HG03354 (cell line): ENCODE results near the gene IRF5.
"Not testable (repeated sequence)": the region's sequence is repeated elsewhere in the genome, so short reads cannot be mapped to it uniquely, and the experiment has no call there.

Experiments used
- ATAC-seq: cut with Tn5 transposase; IDR thresholded peaks from one replicate; pipeline ENCODE4 v1.9.1; 2021; ENCODE audit warnings: mild to moderate bottlenecking; ENCODE audit not compliant: unreplicated experiment, poor library complexity, severe bottlenecking

The IRF5 gene

DNA sequence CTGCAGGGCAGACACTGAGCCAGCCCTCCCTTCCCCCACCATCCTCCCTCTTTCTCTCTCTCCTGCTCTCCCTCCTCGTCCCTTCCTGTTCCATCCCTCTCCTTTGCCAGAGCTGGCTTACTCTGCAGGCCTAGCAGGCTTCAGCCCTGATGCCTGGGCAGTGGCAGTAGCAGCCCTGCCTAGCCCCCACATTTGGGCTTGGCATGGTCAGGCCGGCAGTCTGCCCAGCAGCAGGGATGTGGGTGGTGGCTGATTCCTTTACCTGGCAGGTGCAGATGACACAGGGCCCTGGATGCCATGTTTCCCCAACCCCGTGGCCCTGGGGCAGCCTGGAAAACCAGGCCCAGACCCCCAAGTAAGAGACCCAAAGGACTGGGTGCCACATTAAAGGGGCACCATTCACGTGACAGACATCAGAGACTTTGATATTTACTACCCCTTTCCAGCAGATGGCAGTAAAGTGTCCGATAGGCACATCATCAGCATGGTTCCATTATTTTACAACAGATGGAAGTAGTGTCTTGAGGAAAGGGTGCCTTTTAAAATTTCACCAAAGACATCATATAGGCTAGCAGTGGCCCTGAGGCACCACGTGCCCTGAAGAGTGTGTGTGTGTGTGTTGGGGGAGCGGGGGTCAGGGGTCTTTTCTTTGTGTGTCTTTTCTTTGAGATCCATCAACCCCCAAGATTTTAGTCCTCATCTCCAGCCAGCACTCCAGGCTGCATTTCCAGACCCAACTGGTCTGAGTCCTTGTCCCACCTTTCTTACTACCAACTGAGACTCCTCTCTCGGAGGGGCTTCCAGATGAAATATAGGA lies 33.1 kb upstream of the IRF5 start:
- ATAC-seq: no peak

DNA sequence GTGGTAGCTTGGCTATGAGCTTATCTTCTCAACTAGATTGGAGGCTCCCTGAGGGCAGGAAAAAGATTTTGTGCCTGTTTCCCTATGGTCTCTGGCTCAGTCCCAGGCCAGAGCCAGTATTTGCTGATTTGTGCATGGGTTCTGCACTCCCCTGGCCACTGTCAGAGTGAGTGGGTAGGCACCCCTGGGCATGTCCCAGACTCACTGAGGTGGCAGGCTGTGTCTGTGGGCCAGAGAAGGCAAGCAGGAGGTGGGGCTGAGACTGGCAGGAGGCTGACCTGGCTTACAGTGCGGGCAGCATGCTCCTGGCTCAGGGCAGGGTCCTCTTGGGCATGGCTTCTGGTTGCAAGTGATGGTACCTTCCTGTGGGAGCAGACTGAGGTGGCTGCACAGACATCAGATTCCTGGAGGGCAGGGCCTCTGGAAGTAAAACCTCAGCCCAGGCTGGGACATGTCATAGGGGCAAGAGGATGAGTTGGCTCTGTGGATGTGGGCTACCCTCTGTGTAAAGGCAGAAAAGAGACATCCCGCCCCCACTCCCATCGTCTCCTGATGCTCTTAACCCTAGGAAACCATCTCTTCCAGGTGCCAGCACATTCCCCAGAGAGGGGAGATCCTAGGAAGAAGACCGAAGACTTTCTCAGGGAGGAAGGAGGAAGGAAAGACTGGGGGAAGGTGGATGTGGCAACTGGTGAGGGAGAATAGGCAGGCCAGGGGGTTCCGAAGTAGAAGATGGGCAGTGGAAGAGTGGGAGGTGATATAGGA lies 31.5 kb upstream of the IRF5 start:
- ATAC-seq: no peak

DNA sequence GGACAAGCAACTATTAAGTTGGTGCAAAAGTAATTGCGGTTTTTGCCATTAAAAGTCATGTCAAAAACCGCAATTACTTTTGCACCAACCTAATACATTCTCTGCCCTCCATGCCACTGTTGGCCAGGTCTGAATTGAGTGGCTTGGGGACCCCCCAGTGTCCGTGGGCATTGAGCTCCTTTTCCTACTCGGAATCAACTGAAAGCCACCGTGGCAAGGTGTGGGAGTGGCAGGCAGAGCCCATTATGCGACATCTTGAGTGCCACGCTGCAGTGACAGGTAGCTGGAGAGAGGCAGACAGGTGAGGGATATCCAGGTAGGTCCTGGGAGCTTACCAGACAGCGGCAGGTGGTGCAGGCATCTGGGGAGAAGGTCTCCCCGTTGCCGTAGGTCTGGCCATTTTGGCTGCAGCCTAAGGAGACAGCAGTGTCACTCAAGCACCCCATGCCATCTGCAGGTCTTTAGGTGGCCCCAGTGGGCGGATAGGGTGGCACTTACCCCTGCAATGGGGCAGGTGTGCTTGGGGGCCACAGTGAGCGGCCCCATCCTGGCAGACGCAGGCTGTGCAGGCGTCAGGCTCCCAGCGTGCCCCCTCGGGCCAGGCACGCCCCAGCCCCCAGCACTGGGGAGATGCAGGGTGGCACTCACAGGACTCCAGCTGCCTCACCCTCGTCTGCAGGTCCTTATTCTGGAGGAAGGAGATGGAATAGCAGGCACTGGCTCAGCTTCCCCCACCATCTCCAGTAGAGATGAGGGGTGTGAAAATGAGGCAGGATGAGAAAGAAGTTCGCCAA lies 30.8 kb upstream of the IRF5 start:
- no peak for ATAC-seq

DNA sequence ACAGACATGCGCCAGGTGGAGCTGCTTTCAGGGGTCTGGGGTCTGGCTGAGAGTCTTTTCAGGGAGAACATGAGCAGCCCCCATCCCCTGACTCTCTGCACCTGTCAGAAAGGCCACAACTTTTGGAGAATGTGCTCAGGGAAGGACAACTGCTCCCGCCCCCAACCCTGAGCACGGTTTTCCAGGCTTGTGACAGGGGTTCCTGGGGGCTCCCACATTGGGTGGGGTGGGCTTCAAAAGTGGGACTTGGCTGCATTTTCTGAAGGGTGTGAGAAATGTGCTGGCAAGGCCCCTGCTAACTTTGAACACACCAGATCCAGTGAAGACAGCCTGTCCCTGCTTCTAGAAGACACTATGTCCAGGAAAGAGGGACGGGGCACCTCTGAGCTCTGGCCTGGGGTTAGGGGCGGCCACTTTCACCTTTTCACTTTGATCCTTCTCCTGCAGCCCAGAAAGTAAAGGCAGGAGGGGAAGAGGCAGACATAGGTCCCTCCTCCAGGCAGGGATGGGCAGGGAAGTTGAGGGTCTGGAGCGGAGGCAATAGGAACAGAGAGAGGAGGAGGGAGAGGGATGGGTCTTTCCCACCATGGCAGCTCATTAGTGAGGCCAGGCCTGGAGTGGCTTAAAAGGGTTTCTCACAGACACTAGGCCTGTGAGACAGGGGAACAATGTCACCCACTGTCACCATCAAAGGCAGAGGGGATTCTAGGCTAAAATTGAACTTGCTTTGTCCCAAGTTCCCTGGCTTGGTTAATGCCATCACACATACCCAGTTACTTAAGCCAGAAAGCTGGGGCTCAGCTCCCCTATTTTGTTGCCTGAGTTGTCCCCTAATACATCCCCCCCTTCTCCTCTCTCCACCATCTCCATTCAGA lies 28.7 kb upstream of the IRF5 start:
- ATAC-seq: no peak

DNA sequence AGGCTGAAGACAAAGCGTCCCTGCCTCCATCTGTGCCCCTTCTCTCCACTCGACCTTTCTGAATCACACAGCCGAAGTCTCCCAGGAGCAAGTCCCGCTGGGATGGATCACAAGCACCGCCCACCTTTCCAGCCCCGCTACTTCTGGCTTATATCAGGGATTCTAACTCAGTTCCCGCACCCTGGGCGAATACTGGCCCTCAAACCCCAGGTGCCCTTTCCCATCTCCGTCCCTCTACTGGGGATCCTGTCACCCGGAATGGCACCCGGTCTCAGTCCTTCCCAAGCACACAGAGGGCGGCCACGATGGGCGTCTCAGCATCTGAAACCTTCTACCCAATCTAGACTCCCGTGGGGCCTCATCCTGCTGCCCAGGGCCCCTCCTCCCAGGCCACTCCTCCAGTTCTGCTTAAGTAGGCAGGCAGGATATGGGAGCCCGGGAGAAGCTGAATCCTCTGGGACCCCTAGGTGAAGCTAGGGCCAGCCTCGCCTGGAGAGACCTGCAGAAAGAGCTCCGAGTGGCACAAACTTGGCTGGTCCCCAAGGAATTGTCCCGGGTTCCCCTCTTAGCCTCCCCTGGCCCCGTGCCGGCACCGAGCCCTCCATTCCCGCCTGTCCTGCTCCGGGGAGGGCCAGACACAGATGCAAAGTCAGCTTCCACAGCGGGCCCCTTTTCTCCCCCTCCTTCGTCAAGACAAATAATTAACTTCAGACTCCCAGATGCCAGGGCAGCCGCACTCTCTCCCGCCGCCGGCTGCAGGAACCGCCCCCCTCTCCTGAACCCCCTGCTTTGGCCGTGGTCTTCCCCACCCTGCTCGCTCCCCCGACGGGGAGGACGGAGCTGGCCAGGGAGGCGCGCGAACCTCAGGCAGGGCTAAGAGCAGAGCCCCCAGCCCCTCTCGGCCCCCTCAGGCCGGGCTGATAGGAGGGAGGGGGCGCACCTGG lies 27.8 kb upstream of the IRF5 start:
- no peak for ATAC-seq

DNA sequence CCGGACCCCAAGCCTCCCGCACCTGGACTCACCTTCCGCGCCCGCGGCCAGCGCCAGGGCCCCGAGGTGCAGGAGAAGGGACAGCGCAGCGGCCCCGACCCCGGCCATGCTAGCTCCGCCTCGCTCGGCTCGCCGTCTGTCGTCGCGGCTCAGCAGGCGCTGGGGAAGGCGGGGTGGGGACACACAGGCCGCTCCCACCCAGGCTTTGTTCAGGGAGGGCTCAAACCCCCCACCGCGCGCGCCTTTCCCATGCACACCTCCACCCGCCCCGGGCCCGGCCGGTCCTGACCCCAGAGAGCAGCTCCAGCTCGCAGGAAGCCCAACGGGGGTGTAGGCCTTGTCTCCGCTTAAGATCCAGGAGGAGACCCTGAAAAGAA lies 27.2 kb upstream of the IRF5 start, which contains the start of gene KCP:
Gene KCP (minus strand): TSS at position 141 of the 377 bp plus-strand sequence. CDS start 33 bp downstream, at position 108.
- no peak for ATAC-seq

DNA sequence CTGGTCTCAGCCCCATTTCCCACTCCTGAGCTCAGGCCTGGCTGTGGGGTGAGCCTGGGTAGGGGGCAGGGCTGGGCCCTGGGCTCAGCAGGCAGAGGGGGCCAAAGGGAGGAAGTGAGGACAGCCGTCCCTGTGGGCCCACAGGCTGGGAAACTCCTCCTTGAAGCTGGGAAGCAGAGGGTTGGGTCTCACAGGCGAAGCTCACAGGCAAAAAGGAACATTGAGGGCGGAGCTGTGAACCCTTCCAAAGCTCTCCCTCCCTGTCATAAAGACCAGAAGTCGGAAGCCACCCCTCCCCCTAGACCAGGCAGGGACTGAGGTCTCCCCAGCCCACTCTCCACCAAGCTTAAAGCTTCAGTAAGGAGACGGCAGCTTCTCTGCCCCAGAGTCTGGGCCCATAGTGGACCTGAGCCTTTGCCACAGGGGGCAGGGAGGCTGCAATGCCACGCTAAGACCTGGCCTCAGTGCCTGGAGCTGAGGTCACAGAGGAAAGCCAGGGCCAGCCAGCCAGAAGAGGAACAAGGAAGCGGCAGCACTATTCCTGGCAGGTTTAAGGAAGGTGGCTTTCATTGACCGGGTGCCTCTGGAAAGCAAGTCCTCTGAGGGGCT lies 26.2 kb upstream of the IRF5 start:
- no peak for ATAC-seq

DNA sequence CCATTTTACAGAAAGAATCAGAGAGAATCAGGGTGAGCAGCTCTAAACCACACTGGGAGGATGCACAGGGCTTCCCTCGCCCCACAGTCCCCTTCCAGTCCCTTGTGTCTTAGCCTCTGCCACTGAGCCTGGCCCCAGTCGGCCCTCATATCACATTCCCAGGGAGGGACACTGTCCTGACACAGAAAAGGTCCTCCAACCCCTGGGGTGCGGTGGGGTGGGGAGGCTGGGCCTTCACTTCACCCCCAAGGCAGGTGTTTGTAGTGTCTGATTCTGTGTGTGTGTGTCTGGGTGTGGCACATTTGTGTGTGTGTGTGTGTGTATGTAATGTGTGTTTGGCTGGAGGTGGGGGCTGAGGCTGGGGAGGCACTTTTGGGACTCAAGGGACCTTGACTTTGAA lies 25.4 kb upstream of the IRF5 start:
- ATAC-seq: no peak

DNA sequence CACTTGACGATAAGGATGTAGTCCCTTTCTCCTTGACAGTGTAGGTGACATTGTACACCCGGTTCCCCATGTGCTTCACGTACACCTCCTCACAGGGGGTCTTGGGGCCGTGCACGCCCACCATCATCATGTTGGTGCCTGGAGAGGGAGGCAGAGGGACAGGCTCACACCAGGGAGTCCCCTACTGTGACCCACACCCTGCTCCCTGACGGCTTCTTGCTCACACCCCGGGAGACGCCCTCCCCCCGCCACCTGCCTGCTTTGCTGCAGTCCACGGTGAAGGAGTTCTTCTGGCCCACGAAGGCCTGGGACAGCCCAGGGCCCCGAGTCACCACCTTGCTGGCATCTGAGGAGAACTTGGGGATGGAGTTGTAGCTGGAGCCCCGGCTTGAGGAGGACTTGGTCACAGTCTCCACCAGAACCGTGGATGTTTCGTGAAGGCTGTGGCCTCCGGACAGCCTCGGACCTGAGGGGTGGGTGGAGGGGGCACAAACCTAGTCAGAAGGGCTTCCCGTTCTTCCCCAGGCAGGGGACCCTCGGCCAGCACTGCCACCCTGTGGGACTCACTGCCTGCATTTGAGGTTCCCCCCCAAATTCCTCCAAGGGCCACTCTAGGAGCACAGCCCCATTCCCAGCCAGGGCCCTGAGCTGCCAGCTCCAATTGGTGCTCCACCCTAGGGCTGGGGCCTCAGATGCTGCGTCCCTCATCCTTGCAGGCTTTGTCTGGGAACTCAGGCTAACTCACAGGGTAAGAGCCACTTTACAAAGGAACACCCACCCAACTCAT lies 24.8 kb upstream of the IRF5 start:
- not testable (repeated sequence) for ATAC-seq

DNA sequence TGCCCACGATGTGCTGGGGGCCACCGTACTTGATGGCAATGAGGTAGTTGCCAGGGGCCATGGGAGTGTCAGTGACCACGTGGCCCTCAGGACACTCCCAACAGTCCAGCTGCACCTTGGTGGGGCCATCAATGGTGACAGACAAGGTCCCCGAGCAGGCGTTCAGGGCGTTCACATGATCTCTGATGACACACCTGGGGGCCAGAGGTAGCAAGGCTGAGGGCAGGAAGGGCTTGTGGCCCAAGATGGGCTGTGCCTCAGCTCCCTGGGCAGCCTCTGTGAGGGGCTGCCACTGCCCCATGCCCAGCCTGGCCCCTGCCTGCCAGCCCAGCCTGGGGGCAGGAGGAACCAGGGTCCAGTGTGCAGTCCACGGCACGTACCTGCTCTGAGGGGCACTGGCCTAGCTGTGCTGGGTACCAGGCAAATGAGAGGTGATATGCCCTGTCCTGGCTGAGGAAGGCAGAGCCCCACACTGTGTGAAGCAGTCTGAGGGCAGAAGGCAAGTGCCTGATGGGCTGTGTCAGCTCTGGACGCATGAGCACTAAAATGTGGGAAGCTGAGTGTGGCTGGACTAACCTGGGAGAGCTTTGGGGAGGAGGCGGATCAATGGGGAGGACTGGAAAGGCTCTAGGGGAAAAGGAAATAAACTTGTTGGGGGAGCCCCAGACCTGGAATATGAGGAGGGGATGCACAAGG lies 23.7 kb upstream of the IRF5 start:
- no peak for ATAC-seq

DNA sequence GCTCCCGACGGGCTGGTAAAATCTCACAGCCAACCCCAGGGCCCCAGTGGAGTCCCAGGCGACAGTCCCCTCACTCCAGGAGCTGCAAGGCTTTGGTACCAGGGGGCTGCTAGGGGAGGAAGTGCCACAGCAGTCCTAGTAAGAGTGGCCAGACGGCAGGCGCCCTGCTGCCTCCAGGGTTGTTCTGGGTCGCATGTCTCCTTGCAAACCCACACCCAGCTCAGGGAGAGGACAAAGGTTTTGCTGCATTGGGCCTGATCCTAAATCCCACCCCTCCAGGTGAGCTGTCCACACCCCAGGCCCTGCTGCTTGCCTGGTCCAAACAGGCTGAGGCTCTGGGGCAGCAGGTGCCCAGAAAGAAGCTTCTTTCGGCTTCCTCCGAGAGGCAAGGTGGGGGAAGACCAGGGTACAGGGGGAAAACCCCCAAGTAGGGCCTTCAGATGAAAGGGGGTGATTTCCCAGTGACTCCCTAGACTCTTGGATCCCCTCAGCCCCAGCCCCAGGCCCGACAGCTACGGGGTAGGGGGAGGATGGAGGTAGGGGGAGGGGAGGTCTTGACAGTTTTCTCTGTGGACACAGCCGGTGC lies 23.1 kb upstream of the IRF5 start:
- ATAC-seq: peak; percentile 50

DNA sequence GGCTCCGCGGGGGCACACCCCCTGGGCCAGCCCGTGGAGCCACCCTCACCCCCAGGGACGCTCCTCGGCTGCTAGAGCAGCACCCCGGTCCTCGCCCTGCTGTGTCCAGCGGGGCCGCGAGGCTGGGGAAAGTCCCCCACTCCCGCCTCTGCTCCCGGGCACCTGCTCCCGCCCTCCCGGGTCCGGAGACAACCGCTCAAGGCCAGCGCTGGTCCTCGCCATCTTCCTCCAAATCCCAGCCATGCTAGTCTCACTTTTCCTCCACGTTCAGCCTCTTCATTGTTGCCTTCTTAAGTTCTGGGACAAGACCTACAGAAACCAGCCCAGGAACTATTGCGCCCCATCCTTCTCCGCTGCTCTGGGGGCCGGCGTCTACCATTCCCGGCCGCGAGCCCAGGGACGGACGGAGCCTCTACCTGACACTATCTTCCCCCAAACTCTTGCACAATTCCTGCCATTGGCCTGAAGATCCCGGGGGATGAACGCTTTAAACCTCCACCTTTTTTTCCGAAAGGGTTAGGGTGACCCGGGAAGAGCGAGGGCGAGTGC lies 22.4 kb upstream of the IRF5 start:
- ATAC-seq: no peak

DNA sequence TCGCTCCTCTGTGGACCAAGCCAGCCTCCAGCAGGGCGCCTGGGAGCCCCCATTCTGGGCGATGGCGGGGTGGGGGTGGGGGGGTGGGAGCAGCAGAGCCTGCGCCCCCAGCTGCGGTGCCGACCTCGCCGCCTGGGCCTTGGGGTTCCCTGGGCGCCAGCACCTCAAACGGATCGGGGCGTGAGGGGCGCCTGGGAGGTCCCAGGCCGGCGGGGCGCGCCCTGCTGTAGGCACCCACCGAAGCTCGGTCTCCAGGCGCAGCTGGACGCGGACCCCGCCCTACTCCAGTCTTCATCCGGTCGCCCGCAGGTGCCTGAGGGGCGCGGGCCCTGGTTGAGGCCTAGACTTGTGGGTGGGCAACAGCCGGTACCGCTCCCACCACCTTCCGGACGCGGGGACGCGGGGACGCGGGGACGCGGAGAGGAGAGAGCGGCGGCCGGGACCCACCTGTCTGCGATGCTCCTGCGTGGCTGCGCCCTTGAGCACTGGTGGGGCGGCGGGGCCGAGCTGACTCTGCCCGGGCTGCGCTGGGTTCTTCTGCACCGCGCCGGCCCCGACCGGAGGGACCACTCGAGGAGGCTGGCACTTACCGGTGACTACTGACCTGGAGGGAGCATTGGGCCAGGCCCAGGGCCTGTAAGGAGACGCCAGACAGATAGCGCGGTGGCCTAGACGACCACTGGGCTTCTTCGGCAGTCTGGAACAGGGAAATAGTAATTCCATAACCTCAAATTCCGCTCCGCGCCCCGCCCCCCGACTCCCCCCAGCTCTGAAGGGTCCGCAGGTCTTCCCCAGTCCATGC lies 21.7 kb upstream of the IRF5 start:
- ATAC-seq: no peak

DNA sequence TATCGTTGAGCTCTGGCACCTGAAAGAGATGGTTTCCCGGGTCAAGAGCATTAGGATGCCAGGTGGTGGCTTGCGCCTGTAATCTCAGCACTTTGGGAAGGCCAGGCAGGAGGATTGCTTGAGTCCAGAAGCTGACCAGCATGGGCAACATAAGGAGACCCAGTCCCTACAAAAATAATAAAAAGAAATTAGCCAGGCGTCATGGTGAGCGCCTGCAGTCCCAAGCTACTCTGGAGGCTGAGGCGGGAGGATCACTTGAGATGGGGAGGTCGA lies 21.1 kb upstream of the IRF5 start:
- no peak for ATAC-seq

DNA sequence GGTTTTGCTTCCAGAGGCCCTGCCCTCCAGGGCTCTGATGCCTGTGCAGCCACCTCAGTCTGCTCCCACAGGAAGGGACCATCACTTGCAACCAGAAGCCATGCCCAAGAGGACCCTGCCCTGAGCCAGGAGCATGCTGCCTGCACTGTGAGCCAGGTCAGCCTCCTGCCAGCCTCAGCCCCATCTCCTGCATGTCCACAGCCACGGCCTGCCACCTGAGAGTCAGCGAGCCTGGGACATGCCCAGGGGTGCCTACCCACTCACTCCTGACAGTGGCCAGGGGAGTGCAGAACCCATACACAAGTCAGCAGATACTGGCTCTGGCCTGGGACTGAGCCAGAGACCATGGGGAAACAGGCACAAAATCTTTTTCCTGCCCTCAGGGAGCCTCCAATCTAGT lies 20.6 kb upstream of the IRF5 start:
- no peak for ATAC-seq
